Measurements from ENCODE around the gene DBNDD1. TPM values are rescaled to one million over a fixed set of nuclear protein-coding genes. Genes with fewer than 3 reads are reported as not detected.

The DBNDD1 gene
- total RNA-seq, 1 experiment from 2014 or later = 60.2 TPM

DNA sequence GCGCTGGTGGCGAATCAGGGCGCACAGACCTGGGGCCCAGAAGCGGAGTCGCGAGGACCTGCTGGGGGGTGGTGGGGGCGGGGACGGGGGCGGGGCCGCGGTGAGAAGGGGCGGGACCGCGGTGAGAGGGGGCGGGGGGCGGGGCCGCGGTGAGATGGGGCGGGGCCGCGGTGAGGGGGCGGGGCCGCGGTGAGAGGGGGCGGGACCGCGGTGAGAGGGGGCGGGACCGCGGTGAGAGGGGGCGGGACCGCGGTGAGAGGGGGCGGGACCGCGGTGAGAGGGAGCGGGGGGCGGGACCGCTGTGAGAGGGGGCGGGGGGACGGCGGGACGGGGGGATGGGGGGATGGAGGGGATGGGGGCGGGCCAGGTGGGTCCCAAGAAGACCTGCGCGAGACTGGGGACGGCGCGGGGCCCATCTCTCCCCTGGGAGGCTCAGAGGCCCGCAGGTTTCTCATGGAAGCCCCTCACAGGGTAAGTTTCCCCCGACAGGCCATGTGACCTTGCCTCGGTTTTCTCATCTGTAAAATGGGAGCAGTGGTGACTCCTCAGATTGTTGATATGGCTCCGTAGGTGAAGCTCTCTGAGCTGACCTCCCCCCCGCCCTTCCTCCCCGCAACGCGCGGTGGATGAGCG lies 28.6 kb upstream of the DBNDD1 start:
- H3K27me3 ChIP-seq (ENCODE audit: insufficient read depth, low read length) = no peaks in the 10 kb centered on the region
- ChIA-PET CTCF (no interaction called here), RAD21 (ENCODE audit: low non-redundant PET in 1 of 2, low total read pairs in 2 of 2, uncharacterized antibody in 2 of 2, unreplicated experiment in 2 of 2) (no interaction called here), POLR2A (no interaction called here)
- intact Hi-C loops (cut with micrococcal nuclease) = no loop called here
- no peak overlapping the region for H3K4me3 ChIP-seq (replicated peaks in 1 of 2; ENCODE audit: low read depth in 1 of 2, low read length in 2 of 2)
- no peak for TF ChIP-seq SIN3A (IDR thresholded peaks at IDR 0.05; ENCODE audit: low read depth)
- TF ChIP-seq, protein P1, sequence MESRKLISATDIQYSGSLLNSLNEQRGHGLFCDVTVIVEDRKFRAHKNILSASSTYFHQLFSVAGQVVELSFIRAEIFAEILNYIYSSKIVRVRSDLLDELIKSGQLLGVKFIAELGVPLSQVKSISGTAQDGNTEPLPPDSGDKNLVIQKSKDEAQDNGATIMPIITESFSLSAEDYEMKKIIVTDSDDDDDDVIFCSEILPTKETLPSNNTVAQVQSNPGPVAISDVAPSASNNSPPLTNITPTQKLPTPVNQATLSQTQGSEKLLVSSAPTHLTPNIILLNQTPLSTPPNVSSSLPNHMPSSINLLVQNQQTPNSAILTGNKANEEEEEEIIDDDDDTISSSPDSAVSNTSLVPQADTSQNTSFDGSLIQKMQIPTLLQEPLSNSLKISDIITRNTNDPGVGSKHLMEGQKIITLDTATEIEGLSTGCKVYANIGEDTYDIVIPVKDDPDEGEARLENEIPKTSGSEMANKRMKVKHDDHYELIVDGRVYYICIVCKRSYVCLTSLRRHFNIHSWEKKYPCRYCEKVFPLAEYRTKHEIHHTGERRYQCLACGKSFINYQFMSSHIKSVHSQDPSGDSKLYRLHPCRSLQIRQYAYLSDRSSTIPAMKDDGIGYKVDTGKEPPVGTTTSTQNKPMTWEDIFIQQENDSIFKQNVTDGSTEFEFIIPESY (IDR thresholded peaks at IDR 0.05; ENCODE audit: extremely low read depth, insufficient replicate concordance, low read length) = no peak
- ATAC-seq (peak; percentile 8; the same call in 1 of the 2 replicates), DNase-seq (ENCODE audit: low read depth, low spot score) (no peak)
- H4K20me1 ChIP-seq (ENCODE audit: insufficient read depth) = no peaks in the 10 kb centered on the region
- no peak overlapping the region for H2AFZ ChIP-seq (ENCODE audit: low read depth, low read length, poor library complexity, severe bottlenecking)
- H3K9ac ChIP-seq (ENCODE audit: low read length) = no peak overlapping the region
- H3K4me2 ChIP-seq (ENCODE audit: low read length) = no peak overlapping the region; the same call in 1 of the 2 replicates
- no peaks in the 10 kb centered on the region for H3K9me2 ChIP-seq (ENCODE audit: insufficient read depth)
- no peaks in the 10 kb centered on the region for H3K79me2 ChIP-seq (ENCODE audit: insufficient read depth, low read length)
- H3K4me1 ChIP-seq (ENCODE audit: control insufficient read depth in 1 of 2, insufficient read depth in 2 of 2, low read length in 2 of 2) = peaks cover 15 to 37% of the 10 kb centered on the region in 2 experiments
- H3K36me3 ChIP-seq (ENCODE audit: control insufficient read depth in 1 of 2, insufficient read depth in 2 of 2, low read length in 2 of 2) = peaks cover 6 to 10% of the 10 kb centered on the region in 2 experiments; a peak in 3 of 4 replicates
- H3K27ac ChIP-seq (ENCODE audit: low read depth, low read length) = no peak overlapping the region
- peaks cover 0 to 6% of the 10 kb centered on the region in 2 experiments; a peak in 1 of 4 replicates for H3K9me3 ChIP-seq (ENCODE audit: control insufficient read depth in 1 of 2, insufficient read depth in 1 of 2, low read depth in 1 of 2, low read length in 2 of 2)
- BruUV-seq (replicated peaks) = no TSS peak

DNA sequence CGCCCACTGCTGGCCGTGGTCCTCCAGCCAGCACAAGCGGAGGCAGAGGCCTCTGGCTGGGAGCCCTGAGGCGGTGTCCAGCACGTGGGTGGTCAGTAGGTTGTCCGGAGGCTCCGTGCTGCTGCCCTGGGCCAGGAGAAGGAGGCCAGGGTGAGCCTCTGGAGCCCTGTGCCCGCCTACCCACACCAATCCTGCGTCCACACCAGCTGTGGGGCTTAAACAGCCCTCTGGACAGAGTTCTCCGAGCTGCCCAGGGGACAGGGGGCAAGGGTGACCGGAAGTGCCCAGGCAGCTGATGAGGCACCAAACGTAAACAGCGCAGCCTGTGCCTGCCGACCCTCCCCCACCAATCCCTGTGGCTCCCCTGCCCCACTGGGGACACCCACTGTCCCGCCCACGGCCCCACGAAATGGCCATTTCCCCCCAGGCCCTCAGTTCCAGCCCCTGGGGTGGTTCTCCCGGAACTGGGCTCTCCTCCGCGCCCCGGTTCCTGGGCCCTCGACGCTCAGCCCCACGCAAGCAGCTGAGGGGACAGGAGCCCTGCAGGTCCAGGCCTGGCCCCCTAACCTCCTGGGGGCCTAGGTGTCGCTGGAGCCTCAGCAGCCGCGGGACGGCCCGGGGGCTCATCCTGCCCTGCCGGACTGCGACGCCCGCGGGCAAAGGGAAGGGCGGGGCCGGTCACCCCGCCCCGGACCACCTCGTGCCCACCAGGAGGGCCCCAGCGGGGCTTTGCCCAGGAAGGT lies 27.9 kb upstream of the DBNDD1 start:
- Histone ChIP-seq H3K4me1 (ENCODE audit: control insufficient read depth in 1 of 2, insufficient read depth in 2 of 2, low read length in 2 of 2) (peaks cover 15 to 38% of the 10 kb centered on the region in 2 experiments), H4K20me1 (ENCODE audit: insufficient read depth) (no peaks in the 10 kb centered on the region), H3K27me3 (ENCODE audit: insufficient read depth, low read length) (no peaks in the 10 kb centered on the region), H3K9ac (ENCODE audit: low read length) (no peak overlapping the region), H3K9me3 (ENCODE audit: control insufficient read depth in 1 of 2, insufficient read depth in 1 of 2, low read depth in 1 of 2, low read length in 2 of 2) (peaks cover 0 to 6% of the 10 kb centered on the region in 2 experiments; a peak in 1 of 4 replicates), H3K4me3 (replicated peaks in 1 of 2; ENCODE audit: low read depth in 1 of 2, low read length in 2 of 2) (no peak overlapping the region), H2AFZ (ENCODE audit: low read depth, low read length, poor library complexity, severe bottlenecking) (no peak overlapping the region), H3K36me3 (ENCODE audit: control insufficient read depth in 1 of 2, insufficient read depth in 2 of 2, low read length in 2 of 2) (peaks cover 8 to 16% of the 10 kb centered on the region in 2 experiments; a peak in 3 of 4 replicates), H3K27ac (ENCODE audit: low read depth, low read length) (no peak overlapping the region; the same call in 1 of the 2 replicates), H3K9me2 (ENCODE audit: insufficient read depth) (no peaks in the 10 kb centered on the region), H3K79me2 (ENCODE audit: insufficient read depth, low read length) (no peaks in the 10 kb centered on the region), H3K4me2 (ENCODE audit: low read length) (peak overlapping the region; percentile 24; the same call in 1 of the 2 replicates)
- no TSS peak for BruUV-seq (replicated peaks)
- RAD21 ChIA-PET (ENCODE audit: low non-redundant PET in 1 of 2, low total read pairs in 2 of 2, uncharacterized antibody in 2 of 2, unreplicated experiment in 2 of 2) = no interaction called here
- CTCF ChIA-PET = no interaction called here
- POLR2A ChIA-PET = no interaction called here
- no peak for ATAC-seq
- no peak for DNase-seq (ENCODE audit: low read depth, low spot score)
- intact Hi-C loops (cut with micrococcal nuclease) = no loop called here
- no peak for TF ChIP-seq RAD21 (IDR thresholded peaks at IDR 0.05; ENCODE audit: low read depth)
- no peak for TF ChIP-seq JUND (IDR thresholded peaks at IDR 0.05)
- TF ChIP-seq ZFX (IDR thresholded peaks at IDR 0.05) = no peak
- TF ChIP-seq TCF7L2 (IDR thresholded peaks at IDR 0.05; ENCODE audit: borderline replicate concordance, extremely low read depth, insufficient read depth, insufficient read length) = no peak
- TF ChIP-seq, protein P2, sequence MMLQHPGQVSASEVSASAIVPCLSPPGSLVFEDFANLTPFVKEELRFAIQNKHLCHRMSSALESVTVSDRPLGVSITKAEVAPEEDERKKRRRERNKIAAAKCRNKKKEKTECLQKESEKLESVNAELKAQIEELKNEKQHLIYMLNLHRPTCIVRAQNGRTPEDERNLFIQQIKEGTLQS (IDR thresholded peaks at IDR 0.05) = no peak
- TF ChIP-seq, protein P3, sequence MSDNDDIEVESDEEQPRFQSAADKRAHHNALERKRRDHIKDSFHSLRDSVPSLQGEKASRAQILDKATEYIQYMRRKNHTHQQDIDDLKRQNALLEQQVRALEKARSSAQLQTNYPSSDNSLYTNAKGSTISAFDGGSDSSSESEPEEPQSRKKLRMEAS (IDR thresholded peaks at IDR 0.05) = no peak
- TF ChIP-seq POLR2AphosphoS5 (IDR thresholded peaks at IDR 0.05; ENCODE audit: low read depth, low read length) = no peak
- TF ChIP-seq ZNF274 (IDR thresholded peaks at IDR 0.05; ENCODE audit: low read depth, low read length) = no peak
- TF ChIP-seq, protein P4, sequence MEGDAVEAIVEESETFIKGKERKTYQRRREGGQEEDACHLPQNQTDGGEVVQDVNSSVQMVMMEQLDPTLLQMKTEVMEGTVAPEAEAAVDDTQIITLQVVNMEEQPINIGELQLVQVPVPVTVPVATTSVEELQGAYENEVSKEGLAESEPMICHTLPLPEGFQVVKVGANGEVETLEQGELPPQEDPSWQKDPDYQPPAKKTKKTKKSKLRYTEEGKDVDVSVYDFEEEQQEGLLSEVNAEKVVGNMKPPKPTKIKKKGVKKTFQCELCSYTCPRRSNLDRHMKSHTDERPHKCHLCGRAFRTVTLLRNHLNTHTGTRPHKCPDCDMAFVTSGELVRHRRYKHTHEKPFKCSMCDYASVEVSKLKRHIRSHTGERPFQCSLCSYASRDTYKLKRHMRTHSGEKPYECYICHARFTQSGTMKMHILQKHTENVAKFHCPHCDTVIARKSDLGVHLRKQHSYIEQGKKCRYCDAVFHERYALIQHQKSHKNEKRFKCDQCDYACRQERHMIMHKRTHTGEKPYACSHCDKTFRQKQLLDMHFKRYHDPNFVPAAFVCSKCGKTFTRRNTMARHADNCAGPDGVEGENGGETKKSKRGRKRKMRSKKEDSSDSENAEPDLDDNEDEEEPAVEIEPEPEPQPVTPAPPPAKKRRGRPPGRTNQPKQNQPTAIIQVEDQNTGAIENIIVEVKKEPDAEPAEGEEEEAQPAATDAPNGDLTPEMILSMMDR (IDR thresholded peaks at IDR 0.05 in 2 of 3, conservative IDR thresholded peaks at IDR 0.05 in 1 of 3; ENCODE audit: borderline replicate concordance in 1 of 3, insufficient read depth in 1 of 3, low read depth in 2 of 3, low read length in 2 of 3) = no peak
- no peak for TF ChIP-seq SIN3A (IDR thresholded peaks at IDR 0.05; ENCODE audit: low read depth)
- no peak for TF ChIP-seq FOSL1 (IDR thresholded peaks at IDR 0.05; ENCODE audit: low read depth)
- no peak for TF ChIP-seq EZH2 (IDR thresholded peaks at IDR 0.05)
